Keratinocyte (primary cell): ENCODE measurements around the gene NCKAP5. TPM values are rescaled to one million over a fixed set of nuclear protein-coding genes. Genes with fewer than 3 reads are reported as not detected.

Experiments used
- DNase-seq: peaks from one replicate; pipeline ENCODE4 v3.0.0-alpha.2; 2011; ENCODE audit warnings: low read depth, missing footprints, low spot score
- FAIRE-seq: peaks from 2 replicates; lab custom pipeline; 2011; peaks lifted over from hg19 to GRCh38; lab: Jason Lieb, UNC
- H2AFZ ChIP-seq: 2 replicates; pipeline ENCODE4 v1.6.0; 2012; ENCODE audit warnings: low read length, control low read depth, inconsistent platforms; ENCODE audit not compliant: control insufficient read depth
- H3K27ac ChIP-seq: 2 replicates; pipeline ENCODE4 v1.5.1; 2011; ENCODE audit warnings: low read length; ENCODE audit not compliant: control insufficient read depth, insufficient read depth
- H3K27me3 ChIP-seq: 3 replicates; pipeline ENCODE4 v1.6.0; 2011; ENCODE audit warnings: low read length; ENCODE audit not compliant: control insufficient read depth, insufficient read depth; ENCODE audit errors: extremely low read depth
- H3K36me3 ChIP-seq, 2 experiments: 2 replicates in 1 of 2; 3 replicates in 1 of 2; pipeline ENCODE4 v1.5.1; 2011; ENCODE audit warnings: low read length in 2 of 2, mild to moderate bottlenecking in 1 of 2; ENCODE audit not compliant: control insufficient read depth in 2 of 2, insufficient read depth in 2 of 2; ENCODE audit errors: extremely low read depth in 1 of 2
- H3K4me1 ChIP-seq: 3 replicates; pipeline ENCODE4 v1.5.1; 2011; ENCODE audit warnings: low read length; ENCODE audit not compliant: control insufficient read depth, insufficient read depth; ENCODE audit errors: extremely low read depth
- H3K4me2 ChIP-seq: 3 replicates; pipeline ENCODE4 v1.6.0; 2011; ENCODE audit warnings: low read depth, low read length; ENCODE audit not compliant: control insufficient read depth, insufficient read depth; ENCODE audit errors: extremely low read depth
- H3K4me3 ChIP-seq, 3 experiments: fragments of 200-600 bp in 1 of 3; sonication (generic) in 1 of 3; 2 replicates in 2 of 3; 3 replicates in 1 of 3; pipeline ENCODE4 v1.5.1; 2011 to 2016; ENCODE audit warnings: low read length in 3 of 3, mild to moderate bottlenecking in 3 of 3, control low read depth in 2 of 3, inconsistent platforms in 1 of 3, low read depth in 1 of 3, mixed read lengths in 1 of 3, mixed run types in 1 of 3, moderate library complexity in 1 of 3; ENCODE audit not compliant: control insufficient read depth in 2 of 3, insufficient read depth in 2 of 3; ENCODE audit errors: extremely low read depth in 1 of 3
- H3K79me2 ChIP-seq: 2 replicates; pipeline ENCODE4 v1.6.0; 2012; ENCODE audit warnings: low read length; ENCODE audit not compliant: control insufficient read depth, insufficient read depth
- H3K9ac ChIP-seq: 3 replicates; pipeline ENCODE4 v1.6.0; 2011; ENCODE audit warnings: low read length; ENCODE audit not compliant: control insufficient read depth, insufficient read depth; ENCODE audit errors: extremely low read depth
- H3K9me1 ChIP-seq: 3 replicates; pipeline ENCODE4 v1.6.0; 2011; ENCODE audit warnings: low read length; ENCODE audit not compliant: control insufficient read depth, insufficient read depth; ENCODE audit errors: extremely low read depth
- H3K9me3 ChIP-seq: 2 replicates; pipeline ENCODE4 v1.5.1; 2012; ENCODE audit warnings: low read depth, low read length; ENCODE audit not compliant: control insufficient read depth
- H4K20me1 ChIP-seq: 3 replicates; pipeline ENCODE4 v1.6.0; 2011; ENCODE audit warnings: low read length; ENCODE audit not compliant: control insufficient read depth, insufficient read depth; ENCODE audit errors: extremely low read depth
- CTCF ChIP-seq, 3 experiments: IDR thresholded peaks in 1 of 3; conservative IDR thresholded peaks in 1 of 3; optimal IDR thresholded peaks in 1 of 3; 2 replicates in 2 of 3; 3 replicates in 1 of 3; pipeline versions ENCODE3 to v1.5.1; 2011; ENCODE audit warnings: low read length in 3 of 3, mild to moderate bottlenecking in 3 of 3, moderate library complexity in 2 of 3, control low read depth in 1 of 3, inconsistent platforms in 1 of 3; ENCODE audit not compliant: insufficient read depth in 2 of 3; ENCODE audit errors: extremely low read depth in 1 of 3
- EZH2 ChIP-seq: IDR thresholded peaks from one replicate; pipeline ENCODE4 v1.6.1; 2012; ENCODE audit warnings: inconsistent platforms, mild to moderate bottlenecking, low read length, moderate library complexity
- dilution Hi-C: fragments of 300-500 bp; cut with MboI; formaldehyde crosslinking; loops from one replicate; pipeline ENCODE4 v1.7.0; 2020; ENCODE audit warnings: low sequenced_read_pairs; ENCODE audit not compliant: extremely low pct_ligation_motif_present
- polyA plus RNA-seq, 5 experiments: library from polyadenylated mRNA; depleted of rRNA in 3 of 5; stranded (reverse) in 3 of 5; stranded (forward) in 1 of 5; unstranded in 1 of 5; fragments of >200 nt; gene quantifications; 1 replicate in 1 of 5; 2 replicates in 3 of 5; 3 replicates in 1 of 5; pipeline versions ENCODE4 v1.2.1 to v1.2.3, GENCODE V29; 2011 to 2012; ENCODE audit warnings: missing spikeins in 2 of 5, low read depth in 1 of 5, low replicate concordance in 1 of 5

NCKAP5 gene
- polyA plus RNA-seq, 1 donor (not counting 4 experiments of a cell fraction or from before 2014, with no cell fraction given) = 3.6 TPM

GRCh38 chr2:133504566-133505505, 63.4 kb downstream of the NCKAP5 start:
- Histone ChIP-seq H3K4me1 (peaks cover 34% of the 10 kb centered on the region), H3K4me2 (peak overlapping the region; percentile 29)

GRCh38 chr2:133503927-133504326, 64.3 kb downstream of the NCKAP5 start:
- no peaks in the 10 kb centered on the region for H3K9me1 ChIP-seq
- H3K36me3 ChIP-seq = no peaks in the 10 kb centered on the region
- peaks cover 35% of the 10 kb centered on the region for H3K4me1 ChIP-seq
- H3K4me2 ChIP-seq = no peak overlapping the region
- DNase-seq (no peak), FAIRE-seq (no peak)
- H4K20me1 ChIP-seq = no peaks in the 10 kb centered on the region
- H3K9ac ChIP-seq = no peak overlapping the region
- TF ChIP-seq CTCF (optimal IDR thresholded peaks at IDR 0.05 in 1 of 3, IDR thresholded peaks at IDR 0.05 in 1 of 3, conservative IDR thresholded peaks at IDR 0.05 in 1 of 3; ENCODE audit: extremely low read depth in 1 of 3, insufficient read depth in 2 of 3, low read length in 3 of 3) = no peak
- TF ChIP-seq EZH2 = no peak
- H3K9me3 ChIP-seq = no peaks in the 10 kb centered on the region
- dilution Hi-C loops = no loop called here
- H3K27ac ChIP-seq = no peak overlapping the region
- no peak overlapping the region for H2AFZ ChIP-seq
- no peak overlapping the region for H3K4me3 ChIP-seq
- no peaks in the 10 kb centered on the region for H3K79me2 ChIP-seq
- H3K27me3 ChIP-seq = no peaks in the 10 kb centered on the region

More at GRCh38 chr2:133504566-133505505, 63.4 kb downstream of the NCKAP5 start:
- H4K20me1 ChIP-seq = no peaks in the 10 kb centered on the region
- dilution Hi-C loops = no loop called here
- H3K9me1 ChIP-seq = no peaks in the 10 kb centered on the region
- no peaks in the 10 kb centered on the region for H3K27me3 ChIP-seq
- FAIRE-seq (peak; percentile 74), DNase-seq (peak; percentile 41)
- H3K4me3 ChIP-seq = no peak overlapping the region
- no peak overlapping the region for H3K9ac ChIP-seq
- H3K36me3 ChIP-seq = no peaks in the 10 kb centered on the region
- no peaks in the 10 kb centered on the region for H3K9me3 ChIP-seq
- no peak overlapping the region for H2AFZ ChIP-seq
- H3K27ac ChIP-seq = peak overlapping the region; percentile 51
- no peaks in the 10 kb centered on the region for H3K79me2 ChIP-seq
- TF ChIP-seq CTCF (optimal IDR thresholded peaks at IDR 0.05 in 1 of 3, IDR thresholded peaks at IDR 0.05 in 1 of 3, conservative IDR thresholded peaks at IDR 0.05 in 1 of 3; ENCODE audit: extremely low read depth in 1 of 3, insufficient read depth in 2 of 3, low read length in 3 of 3) = no peak
- no peak for TF ChIP-seq EZH2
